Endodermal cell (in vitro differentiated cells): ENCODE results near the gene LPGAT1. TPM values are rescaled to one million over a fixed set of nuclear protein-coding genes. Genes with fewer than 3 reads are reported as not detected.

Source experiments
- DNase-seq: peaks from one replicate; pipeline ENCODE4 v3.0.0-alpha.2; 2017
- H3K27ac ChIP-seq: 2 replicates; pipeline ENCODE4 v1.5.1; 2013; ENCODE audit warnings: mild to moderate bottlenecking, low read depth, low read length, moderate library complexity
- H3K27me3 ChIP-seq: 2 replicates; pipeline ENCODE4 v1.6.1; 2013; ENCODE audit warnings: mild to moderate bottlenecking, low read length, moderate library complexity; ENCODE audit not compliant: insufficient read depth, control insufficient read depth, poor library complexity, severe bottlenecking
- H3K36me3 ChIP-seq: 2 replicates; pipeline ENCODE4 v1.7.0; 2013; ENCODE audit warnings: mild to moderate bottlenecking, low read length, moderate library complexity; ENCODE audit not compliant: control insufficient read depth, insufficient read depth
- H3K4me1 ChIP-seq: one replicate; pipeline ENCODE4 v1.7.0; 2013; ENCODE audit warnings: low read length; ENCODE audit not compliant: control insufficient read depth, insufficient read depth
- H3K4me3 ChIP-seq: 2 replicates; pipeline ENCODE4 v1.5.1; 2013; ENCODE audit warnings: mild to moderate bottlenecking, low read length, moderate library complexity
- H3K9ac ChIP-seq: 2 replicates; pipeline ENCODE4 v1.6.1; 2013; ENCODE audit warnings: mild to moderate bottlenecking, low read length, moderate library complexity; ENCODE audit not compliant: poor library complexity, severe bottlenecking; ENCODE audit errors: extremely low read depth
- H3K9me3 ChIP-seq: 2 replicates; pipeline ENCODE4 v1.6.1; 2013; ENCODE audit warnings: mild to moderate bottlenecking, low read length, moderate library complexity; ENCODE audit not compliant: control insufficient read depth
- H3K27ac Mint-ChIP-seq: 2 replicates; pipeline ENCODE4 v1.8.0; 2020; ENCODE audit warnings: mixed read lengths
- H3K27me3 Mint-ChIP-seq: 2 replicates; pipeline ENCODE4 v1.8.0; 2021; ENCODE audit warnings: mild to moderate bottlenecking, mixed read lengths; ENCODE audit not compliant: insufficient read depth
- H3K36me3 Mint-ChIP-seq: 2 replicates; pipeline ENCODE4 v1.8.0; 2020; ENCODE audit warnings: low read depth, mixed read lengths
- H3K4me1 Mint-ChIP-seq: 2 replicates; pipeline ENCODE4 v1.8.0; 2020; ENCODE audit warnings: mixed read lengths
- H3K4me3 Mint-ChIP-seq: 2 replicates; pipeline ENCODE4 v1.8.0; 2020; ENCODE audit warnings: mild to moderate bottlenecking, moderate library complexity, mixed read lengths
- H3K9me3 Mint-ChIP-seq: 2 replicates; pipeline ENCODE4 v1.8.0; 2020; ENCODE audit warnings: mild to moderate bottlenecking, mixed read lengths
- CTCF ChIP-seq: fragments of 200-600 bp; sonication (generic); conservative IDR thresholded peaks from 2 replicates; pipeline ENCODE4 v1.5.0; 2021; ENCODE audit warnings: antibody characterized with exemption, mild to moderate bottlenecking
- WGBS, 2 experiments: methylation state at CpG; one replicate each; pipeline versions ENCODE4 v1.1.5 to v1.1.7; 2013; ENCODE audit warnings: missing lambda C conversion rate in 2 of 2, mixed read lengths in 1 of 2; ENCODE audit not compliant: insufficient coverage in 1 of 2, insufficient read length in 1 of 2; 5-methylcytosine and 5-hydroxymethylcytosine counted together
- total RNA-seq, 2 donors: library from RNA; stranded (reverse); fragmentation: NEBNext Ultra II Directional in 1 of 2; extraction: Animal tissue kit (Norgen Biotek cat#: 25700) in 1 of 2; gene quantifications; 2 replicates in 1 of 2; 3 replicates in 1 of 2; pipeline ENCODE4 v1.2.1, GENCODE V29; 2021

The LPGAT1 gene
- total RNA-seq, 2 donors from 2014 or later: 57.0 to 66.9 TPM

- no peaks in the 10 kb centered on the region for H3K9me3 ChIP-seq
- no peak overlapping the region for H3K4me3 ChIP-seq
- H3K36me3 ChIP-seq: no peaks in the 10 kb centered on the region
- no peak for DNase-seq
- no peak overlapping the region for H3K27ac ChIP-seq
- Mint-ChIP-seq H3K4me1 (peaks cover 4% of the 10 kb centered on the region), H3K27me3 (peaks cover 8% of the 10 kb centered on the region), H3K36me3 (no peaks in the 10 kb centered on the region), H3K27ac (no peak overlapping the region), H3K9me3 (peaks cover under 1% of the 10 kb centered on the region), H3K4me3 (no peak overlapping the region)
- no peaks in the 10 kb centered on the region for H3K4me1 ChIP-seq
- no peak overlapping the region for H3K9ac ChIP-seq
- H3K27me3 ChIP-seq: peaks cover 9% of the 10 kb centered on the region
- TF ChIP-seq CTCF: no peak
- WGBS, 2 experiments: 89 to 96% methylated on average over 4 to 6 of the region's 7 CpGs
These were observed 13.1 kb upstream of the LPGAT1 start for GRCh38 chr1:211843507-211844298.

GRCh38 chr1:211843018-211843417 lies 12.5 kb upstream of the LPGAT1 start:
- no peaks in the 10 kb centered on the region for H3K4me1 ChIP-seq
- no peak overlapping the region for H3K27ac Mint-ChIP-seq
- no peak for TF ChIP-seq CTCF

GRCh38 chr1:211842518-211842917 lies 12.0 kb upstream of the LPGAT1 start:
- Mint-ChIP-seq H3K36me3 (no peaks in the 10 kb centered on the region), H3K4me3 (no peak overlapping the region), H3K4me1 (peaks cover 4% of the 10 kb centered on the region), H3K27me3 (peaks cover 8% of the 10 kb centered on the region), H3K9me3 (no peaks in the 10 kb centered on the region), H3K27ac (no peak overlapping the region)
- Histone ChIP-seq H3K9me3 (no peaks in the 10 kb centered on the region), H3K36me3 (no peaks in the 10 kb centered on the region), H3K4me1 (no peaks in the 10 kb centered on the region), H3K4me3 (no peak overlapping the region), H3K27me3 (peaks cover 9% of the 10 kb centered on the region), H3K9ac (no peak overlapping the region), H3K27ac (no peak overlapping the region)
- TF ChIP-seq CTCF: no peak
- 71 to 91% methylated on average over 2 of the region's 2 CpGs for WGBS, 2 experiments
- no peak for DNase-seq

More at GRCh38 chr1:211843018-211843417, 12.5 kb upstream of the LPGAT1 start:
- H3K27me3 Mint-ChIP-seq: peaks cover 8% of the 10 kb centered on the region
- H3K27me3 ChIP-seq: peaks cover 9% of the 10 kb centered on the region
- no peak overlapping the region for H3K27ac ChIP-seq
- no peak overlapping the region for H3K4me3 ChIP-seq
- no peaks in the 10 kb centered on the region for H3K36me3 Mint-ChIP-seq
- H3K36me3 ChIP-seq: no peaks in the 10 kb centered on the region
- no peaks in the 10 kb centered on the region for H3K9me3 ChIP-seq
- peaks cover 4% of the 10 kb centered on the region for H3K4me1 Mint-ChIP-seq
- no peaks in the 10 kb centered on the region for H3K9me3 Mint-ChIP-seq
- no peak overlapping the region for H3K4me3 Mint-ChIP-seq
- no peak overlapping the region for H3K9ac ChIP-seq
- DNase-seq: no peak
